Inflammatory macrophage treated with lipopolysaccharide for 1 hour (primary cell): ENCODE data around the gene TPSAB1.

Experiments used
- DNase-seq, 2 donors: peaks; one replicate each; pipeline ENCODE4 v3.0.0-alpha.2; 2020 to 2022

TPSAB1 gene

GRCh38 chr16:1288813-1289476, 48.4 kb downstream of the TPSAB1 start:
- no peak for DNase-seq

- no peak for DNase-seq
Observed at GRCh38 chr16:1289477-1289866, 49.0 kb downstream of the TPSAB1 start.

GRCh38 chr16:1290063-1290501, 49.6 kb downstream of the TPSAB1 start:
- DNase-seq: no peak

- DNase-seq: no peak
Observed at GRCh38 chr16:1290860-1291575, 50.5 kb downstream of the TPSAB1 start.

GRCh38 chr16:1291576-1291974, 51.1 kb downstream of the TPSAB1 start:
- DNase-seq: no peak
